Inflammatory macrophage (primary cell): Measurements from ENCODE around the gene CRADD.
A peak's percentile ranks its signal among the peaks of the same experiment; 100 is the strongest.
"Not testable (repeated sequence)": the region's sequence is repeated elsewhere in the genome, so short reads cannot be mapped to it uniquely, and the experiment has no call there.

Experiments
- DNase-seq, 2 donors: peaks; one replicate each; pipeline ENCODE4 v3.0.0-alpha.2; 2020 to 2022

CRADD gene

DNA sequence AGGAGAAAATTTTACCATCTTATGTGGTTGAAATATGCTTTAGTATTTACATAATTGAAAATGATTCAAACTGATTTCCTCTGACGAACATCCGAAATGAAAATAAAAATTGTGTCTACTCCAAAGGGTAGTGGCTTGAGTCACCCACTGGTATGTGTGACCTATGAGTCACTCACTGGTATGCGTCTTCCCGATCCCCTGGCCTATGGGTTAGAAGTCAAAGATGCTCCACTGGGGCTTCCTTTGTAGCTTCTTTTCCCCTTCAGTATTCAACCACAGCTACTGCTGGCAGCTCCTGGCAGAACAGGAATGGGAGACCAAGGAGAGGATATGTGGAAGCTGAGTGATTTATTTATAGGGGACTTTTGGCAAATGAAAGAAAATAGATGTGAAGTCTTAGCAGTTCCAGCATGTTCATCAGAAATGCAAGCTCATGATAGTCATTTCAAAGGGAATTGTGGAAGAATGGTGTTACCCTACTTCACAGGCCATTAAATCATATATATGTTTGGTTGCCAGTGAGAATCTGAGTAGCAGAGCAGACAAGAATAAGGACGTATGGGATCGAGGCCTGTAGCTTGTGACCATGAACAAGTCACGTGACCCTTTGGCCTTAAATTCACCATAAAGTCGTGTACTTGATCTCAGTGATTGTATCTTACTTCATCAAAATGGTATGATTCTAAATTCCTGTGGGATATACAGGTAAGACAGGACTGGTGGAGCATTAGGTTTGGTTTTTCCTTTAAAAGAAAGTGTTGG lies 108.3 kb downstream of the CRADD start:
- peak; percentile 74 to 82 for DNase-seq

- DNase-seq, result no peak
Observed at GRCh38 chr12:93786656-93787397, 109.7 kb downstream of the CRADD start.

DNA sequence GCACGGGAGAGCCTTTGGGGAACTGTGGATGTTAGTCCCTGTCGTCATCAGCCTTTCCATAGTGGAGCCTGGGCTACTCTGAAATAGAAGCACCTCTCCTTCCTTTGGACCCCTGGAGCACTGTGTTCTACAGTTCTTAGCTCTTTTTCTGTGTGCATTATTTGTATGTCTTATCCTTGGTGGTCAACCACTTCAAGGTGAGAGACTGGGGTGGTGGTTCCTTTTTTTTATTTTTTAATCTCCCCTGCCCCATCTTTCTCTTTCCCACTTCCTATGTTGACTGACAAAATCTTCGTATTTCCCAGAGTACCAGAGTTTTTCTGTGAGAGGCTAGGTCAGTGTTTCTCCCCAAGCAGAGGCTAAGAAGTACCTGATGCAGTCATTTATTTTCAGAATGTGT lies 111.7 kb downstream of the CRADD start:
- no peak for DNase-seq

- DNase-seq, result no peak
Observed at GRCh38 chr12:93789767-93790166, 112.6 kb downstream of the CRADD start.

DNA sequence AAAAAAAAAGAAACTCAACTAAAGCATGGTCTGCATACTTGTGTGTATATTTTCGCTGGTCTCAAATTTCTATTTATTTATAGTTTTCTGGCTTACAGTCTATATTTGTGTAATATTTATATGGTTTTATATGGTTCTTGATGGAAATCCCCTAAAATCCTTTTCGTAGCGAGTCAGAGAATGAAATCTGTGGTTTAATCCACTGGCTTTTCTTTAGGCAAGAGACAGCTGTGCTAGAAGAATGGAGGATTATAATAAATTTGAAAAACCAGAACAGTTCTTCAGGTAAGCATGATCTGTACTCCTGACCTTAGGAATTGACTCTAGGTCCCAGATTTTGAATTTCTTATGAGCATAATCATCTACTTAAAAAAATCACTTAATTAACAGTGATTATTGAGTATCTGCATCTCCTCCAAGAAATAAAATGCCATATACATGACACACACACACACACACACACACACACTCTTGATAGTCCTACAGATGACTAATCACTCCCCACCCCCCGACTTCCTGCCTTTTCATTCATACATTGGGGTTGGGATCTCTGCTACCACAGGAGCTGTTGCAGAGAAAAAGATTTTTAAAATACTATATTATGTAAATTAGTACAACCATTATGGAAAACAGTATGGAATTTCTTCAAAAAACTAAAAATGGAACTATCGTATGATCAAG lies 113.4 kb downstream of the CRADD start:
- DNase-seq, result no peak

- DNase-seq, result no peak
Observed at GRCh38 chr12:93793007-93793406, 115.8 kb downstream of the CRADD start.

DNA sequence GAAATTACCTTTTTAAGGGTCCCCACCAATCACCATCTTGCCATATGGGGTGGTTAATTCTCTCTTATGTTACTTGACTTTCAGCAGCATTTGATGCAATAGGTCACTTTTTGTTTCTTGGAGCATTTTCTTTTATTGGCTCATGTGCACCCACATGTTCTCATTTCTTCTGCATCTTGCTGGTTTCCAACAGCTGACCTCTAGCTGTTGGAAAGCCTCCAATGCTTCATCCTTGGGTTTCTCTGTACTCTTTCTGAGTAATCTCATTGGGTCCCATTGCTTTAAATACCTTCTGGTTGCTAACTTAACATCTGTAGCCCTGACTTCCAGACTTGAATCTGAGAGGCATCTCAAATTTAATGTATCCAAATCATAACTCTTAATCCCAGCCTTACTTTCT lies 116.8 kb downstream of the CRADD start:
- no peak for DNase-seq

DNA sequence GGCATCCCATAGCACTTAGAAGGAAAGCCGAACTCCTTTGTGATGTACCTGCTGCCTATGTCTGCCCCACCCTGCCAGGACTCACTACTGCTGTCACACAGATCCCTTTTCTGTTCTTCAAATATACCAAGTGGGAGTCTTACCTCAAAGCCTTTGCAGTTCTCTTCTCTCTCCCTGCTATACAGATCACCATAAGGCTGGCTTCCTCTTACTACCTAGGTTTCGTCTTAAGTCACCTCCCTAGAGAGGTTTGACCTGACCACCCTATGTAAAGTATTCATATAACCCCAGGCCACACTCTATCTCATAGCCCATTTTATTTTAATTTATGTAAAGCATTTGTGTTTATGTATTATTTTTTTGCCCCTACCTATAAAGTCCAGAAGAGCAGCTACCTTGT lies 117.6 kb downstream of the CRADD start:
- DNase-seq, result no peak

- no peak for DNase-seq
Observed at GRCh38 chr12:93795352-93795751, 118.2 kb downstream of the CRADD start.

GRCh38 chr12:93796729-93797128 lies 119.6 kb downstream of the CRADD start:
- no peak for DNase-seq

DNA sequence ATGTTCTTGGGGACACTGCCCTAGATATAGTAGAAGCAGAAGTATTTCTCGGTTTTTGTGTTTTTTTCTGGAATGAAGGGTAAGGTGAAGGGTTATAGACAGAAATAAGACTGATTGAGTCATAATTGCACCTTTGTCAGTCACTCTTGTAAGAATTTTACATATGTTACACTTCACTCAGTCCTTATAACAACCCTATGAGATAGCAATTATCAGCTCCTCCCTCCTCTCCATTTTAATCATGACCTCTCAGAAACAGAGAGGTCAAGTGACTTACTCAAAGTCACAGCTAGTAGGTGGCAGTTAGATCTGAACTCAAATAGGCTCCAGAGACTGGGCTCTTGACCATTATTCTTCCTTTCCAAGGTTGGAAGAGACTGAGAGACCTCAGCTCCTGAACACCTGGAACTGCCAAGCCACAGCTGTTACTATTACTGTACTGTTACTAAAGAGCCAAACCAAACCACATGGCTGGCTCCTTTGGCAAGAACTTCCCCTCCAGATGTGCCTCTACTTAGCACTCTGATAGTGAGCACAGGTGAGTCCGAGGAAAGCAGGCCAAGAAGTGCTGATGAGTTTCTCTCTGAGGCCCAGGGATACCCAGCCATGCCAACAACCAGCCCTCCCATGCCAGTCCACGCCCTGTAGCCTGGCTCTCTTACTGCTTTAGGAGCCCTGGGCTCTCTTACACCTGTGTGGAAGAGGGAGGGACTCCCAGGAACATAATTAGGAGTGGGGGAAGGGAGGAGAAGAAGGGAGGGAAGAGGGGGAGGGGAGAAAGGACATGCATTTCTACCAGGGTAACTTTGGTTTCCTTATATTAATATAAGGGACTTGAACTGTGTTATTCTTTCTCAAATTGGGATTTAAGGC lies 121.3 kb downstream of the CRADD start:
- DNase-seq, result no peak

DNA sequence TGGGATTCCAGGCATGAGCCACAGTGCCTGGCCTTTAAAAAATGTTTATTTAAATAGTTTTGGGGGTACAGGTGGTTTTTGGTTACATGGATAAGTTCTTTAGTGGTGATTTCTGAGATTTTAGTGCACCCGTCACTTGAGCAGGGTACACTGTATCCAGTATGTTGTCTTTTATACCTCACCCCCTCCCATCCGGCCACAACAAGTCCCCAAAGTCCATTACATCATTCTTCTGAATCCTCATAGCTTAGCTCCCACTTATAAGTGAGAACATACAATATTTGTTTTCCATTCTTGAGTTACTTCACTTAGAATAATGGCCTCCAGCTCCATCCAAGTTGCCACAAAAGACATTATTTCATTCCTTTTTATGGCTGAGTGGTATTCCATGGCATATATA lies 124.5 kb downstream of the CRADD start:
- not testable (repeated sequence) for DNase-seq

GRCh38 chr12:93802293-93802692 lies 125.1 kb downstream of the CRADD start:
- no peak for DNase-seq

DNA sequence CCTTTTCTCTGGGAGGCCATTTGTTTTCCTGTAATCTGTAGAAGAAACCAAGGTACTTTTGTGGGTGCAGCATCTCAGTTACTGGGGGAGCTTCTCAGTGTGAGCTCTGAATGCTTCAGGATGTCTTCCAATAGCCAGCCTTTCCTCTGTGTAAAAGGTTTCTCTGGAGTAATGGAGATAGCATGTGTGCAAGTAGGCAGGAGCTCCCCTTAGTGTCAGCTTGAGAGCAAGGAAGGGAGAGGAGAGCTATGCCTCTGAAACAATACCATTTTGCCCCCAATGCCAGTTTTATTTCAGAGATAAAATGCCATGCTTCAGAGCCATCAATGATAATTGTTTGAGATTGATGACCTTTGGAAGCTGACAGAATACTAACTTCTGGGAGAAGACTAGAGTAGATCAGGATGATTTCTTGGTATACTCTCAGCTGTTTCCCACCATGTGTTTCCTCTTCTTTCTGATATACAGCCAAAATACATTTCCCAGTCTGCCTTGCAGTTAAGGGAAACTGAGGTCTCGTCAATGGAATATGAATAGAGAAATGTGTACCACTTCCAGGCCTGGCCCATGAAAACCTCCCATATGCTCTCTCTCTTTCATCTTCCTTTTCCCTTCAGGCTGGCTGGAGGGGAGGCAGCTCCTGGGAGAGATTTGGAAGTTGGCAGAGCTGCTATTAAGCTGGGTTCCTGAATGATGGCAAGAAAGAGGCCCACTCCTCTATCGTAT lies 125.7 kb downstream of the CRADD start:
- no peak for DNase-seq

GRCh38 chr12:93803424-93803807 lies 126.2 kb downstream of the CRADD start:
- no peak for DNase-seq

GRCh38 chr12:93804392-93805179 lies 127.4 kb downstream of the CRADD start:
- DNase-seq, result no peak

GRCh38 chr12:93805736-93806141 lies 128.6 kb downstream of the CRADD start:
- DNase-seq, result no peak

DNA sequence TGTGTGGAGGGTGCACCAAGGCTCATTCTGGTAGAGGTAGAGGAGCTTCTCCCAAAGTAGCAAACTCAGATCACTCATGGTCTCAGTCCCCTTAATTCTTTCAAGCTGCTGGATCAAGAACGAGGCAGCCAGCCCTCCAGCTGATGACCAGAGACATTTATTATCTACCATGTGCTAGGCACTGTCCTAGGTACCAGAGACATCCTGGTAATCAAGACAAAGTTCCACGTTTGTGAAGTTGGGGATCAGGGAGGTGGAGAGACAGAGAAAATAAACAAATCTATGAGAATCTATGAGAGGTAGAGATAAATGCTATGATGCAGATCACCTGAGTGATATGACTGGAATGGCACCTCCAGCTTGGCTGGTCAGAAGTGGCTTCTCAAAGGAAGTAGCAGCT lies 130.2 kb downstream of the CRADD start:
- DNase-seq, result no peak

- no peak for DNase-seq
Observed at GRCh38 chr12:93808169-93808899, 131.2 kb downstream of the CRADD start.

DNA sequence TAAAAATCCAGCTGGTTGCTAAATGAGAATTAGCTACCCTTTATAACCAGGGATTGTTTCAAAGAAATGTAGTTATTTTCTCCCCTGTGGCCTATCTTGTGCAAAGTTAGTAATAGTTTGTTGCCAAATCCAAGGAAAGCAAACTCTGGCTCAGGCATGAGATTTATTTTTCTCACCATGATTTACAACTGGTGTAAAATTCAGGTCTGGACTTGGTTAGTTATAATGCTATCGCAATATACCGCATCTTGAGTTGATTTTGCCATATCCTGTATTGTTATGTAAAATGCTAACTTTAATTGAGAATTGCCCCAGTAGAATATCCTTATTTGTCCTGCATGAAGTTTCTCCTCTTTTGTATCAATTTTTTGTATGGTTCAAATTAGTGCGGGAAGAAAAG lies 135.5 kb downstream of the CRADD start:
- no peak for DNase-seq
